ENCODE measurements around the gene SMURF2. TPM values are rescaled to one million over a fixed set of nuclear protein-coding genes. Genes with fewer than 3 reads are reported as not detected.

SMURF2 gene
- polyA plus RNA-seq, 1 donor from 2014 or later: 55.2 TPM

DNA sequence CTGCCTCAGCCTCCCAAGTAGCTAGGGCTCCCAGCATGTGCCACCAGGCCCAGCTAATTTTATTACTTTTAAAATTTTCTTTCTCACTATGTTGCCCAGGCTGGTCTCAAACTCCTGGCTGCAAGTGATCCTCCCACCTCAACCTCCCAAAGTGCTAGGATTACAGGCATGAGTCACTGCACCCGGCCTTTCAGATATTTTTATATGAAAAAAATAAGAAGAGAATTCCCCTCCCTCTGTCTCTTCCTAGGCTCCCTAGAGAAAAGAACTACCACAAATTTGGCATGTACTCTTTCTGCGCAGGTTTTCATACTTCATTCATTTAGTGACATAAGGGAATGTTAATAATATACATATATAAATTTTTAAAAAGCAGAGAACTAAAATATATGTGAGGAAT, 21.7 kb upstream of the SMURF2 start:
- Histone ChIP-seq H2AFZ (ENCODE audit: low read depth, low read length) (no peak overlapping the region), H3K9me3 (ENCODE audit: low read length) (no peaks in the 10 kb centered on the region), H3K36me3 (ENCODE audit: insufficient read depth, low read length) (no peaks in the 10 kb centered on the region), H3K4me2 (ENCODE audit: low read length) (no peak overlapping the region), H3K9ac (ENCODE audit: low read length) (no peak overlapping the region), H3K79me2 (replicated peaks; ENCODE audit: insufficient read depth, low read length) (no peaks in the 10 kb centered on the region), H3K27ac (ENCODE audit: low read length) (no peak overlapping the region), H3K4me3 (ENCODE audit: low read length) (no peak overlapping the region), H3K27me3 (ENCODE audit: insufficient read depth, low read depth, low read length) (no peaks in the 10 kb centered on the region), H3F3A (ENCODE audit: insufficient read depth, low read length, poor library complexity, severe bottlenecking) (no peaks in the 10 kb centered on the region), H3K9me2 (ENCODE audit: insufficient read depth, low read length) (no peaks in the 10 kb centered on the region), H4K20me1 (ENCODE audit: insufficient read depth) (no peaks in the 10 kb centered on the region)
- no peak for TF ChIP-seq EP300 (conservative IDR thresholded peaks at IDR 0.05; ENCODE audit: poor library complexity, severe bottlenecking)
- TF ChIP-seq EZH2 (IDR thresholded peaks at IDR 0.05; ENCODE audit: borderline replicate concordance, insufficient read depth, low read length, poor library complexity, severe bottlenecking): no peak
- no peak for TF ChIP-seq RAD21 (conservative IDR thresholded peaks at IDR 0.05)
- TF ChIP-seq MXI1 (conservative IDR thresholded peaks at IDR 0.05; ENCODE audit: poor library complexity, severe bottlenecking): no peak

DNA sequence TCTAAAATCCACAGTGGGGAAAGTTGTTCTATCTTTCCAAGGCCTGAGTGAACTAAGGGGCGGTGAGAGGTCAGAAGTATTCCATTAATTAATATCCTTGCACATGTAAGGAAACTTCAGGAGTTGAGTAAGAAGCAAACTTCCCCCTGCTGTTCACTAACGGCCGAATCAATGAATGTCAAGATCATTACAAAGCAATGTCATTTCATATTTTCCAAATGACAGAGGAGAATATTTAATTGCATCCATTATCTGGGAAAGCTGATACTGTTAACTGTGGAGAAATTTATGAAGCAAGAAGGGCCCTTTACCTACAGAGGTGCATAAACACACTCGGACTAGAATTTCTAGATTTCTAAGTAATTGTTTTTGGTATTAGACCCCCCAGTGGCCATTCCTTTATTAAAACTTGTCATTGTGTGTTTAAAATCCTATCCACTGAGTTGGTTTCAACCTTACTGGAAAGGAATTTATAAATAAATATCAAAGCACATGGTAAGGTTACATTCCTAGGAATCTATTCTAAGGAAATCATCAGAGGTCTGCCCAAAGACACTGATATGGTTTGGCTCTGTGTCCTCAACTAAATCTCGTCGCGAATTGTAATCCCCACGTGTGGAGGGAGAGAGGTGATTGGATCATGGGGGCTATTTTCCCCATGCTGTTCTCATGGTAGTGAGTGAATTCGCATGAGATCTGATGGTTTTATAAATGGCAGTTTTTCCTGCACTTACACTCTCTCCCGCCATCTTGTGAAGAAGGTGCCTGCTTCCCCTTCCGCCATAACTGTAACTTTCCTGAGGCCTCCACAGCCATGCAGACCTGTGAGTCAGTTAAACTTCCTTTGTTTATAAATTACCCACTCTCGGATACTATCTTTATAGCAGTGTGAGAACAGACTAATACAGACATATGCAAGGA, 20.4 kb upstream of the SMURF2 start:
- Histone ChIP-seq H4K20me1 (ENCODE audit: insufficient read depth) (no peaks in the 10 kb centered on the region), H3F3A (ENCODE audit: insufficient read depth, low read length, poor library complexity, severe bottlenecking) (no peaks in the 10 kb centered on the region), H3K9me3 (ENCODE audit: low read length) (no peaks in the 10 kb centered on the region), H3K4me2 (ENCODE audit: low read length) (no peak overlapping the region), H3K9me2 (ENCODE audit: insufficient read depth, low read length) (no peaks in the 10 kb centered on the region), H3K9ac (ENCODE audit: low read length) (no peak overlapping the region), H3K4me3 (ENCODE audit: low read length) (no peak overlapping the region), H3K79me2 (replicated peaks; ENCODE audit: insufficient read depth, low read length) (no peaks in the 10 kb centered on the region), H3K27me3 (ENCODE audit: insufficient read depth, low read depth, low read length) (no peaks in the 10 kb centered on the region), H3K27ac (ENCODE audit: low read length) (no peak overlapping the region), H2AFZ (ENCODE audit: low read depth, low read length) (no peak overlapping the region), H3K36me3 (ENCODE audit: insufficient read depth, low read length) (no peaks in the 10 kb centered on the region)
- TF ChIP-seq EP300 (conservative IDR thresholded peaks at IDR 0.05; ENCODE audit: poor library complexity, severe bottlenecking) (no peak), EZH2 (IDR thresholded peaks at IDR 0.05; ENCODE audit: borderline replicate concordance, insufficient read depth, low read length, poor library complexity, severe bottlenecking) (no peak), SMC3 (conservative IDR thresholded peaks at IDR 0.05; ENCODE audit: poor library complexity) (no peak), TAF1 (IDR thresholded peaks at IDR 0.05; ENCODE audit: low read depth) (no peak), POLR2AphosphoS5 (IDR thresholded peaks at IDR 0.05) (no peak), RAD21 (conservative IDR thresholded peaks at IDR 0.05) (no peak), MXI1 (conservative IDR thresholded peaks at IDR 0.05; ENCODE audit: poor library complexity, severe bottlenecking) (no peak)
- TF ChIP-seq, protein P1, sequence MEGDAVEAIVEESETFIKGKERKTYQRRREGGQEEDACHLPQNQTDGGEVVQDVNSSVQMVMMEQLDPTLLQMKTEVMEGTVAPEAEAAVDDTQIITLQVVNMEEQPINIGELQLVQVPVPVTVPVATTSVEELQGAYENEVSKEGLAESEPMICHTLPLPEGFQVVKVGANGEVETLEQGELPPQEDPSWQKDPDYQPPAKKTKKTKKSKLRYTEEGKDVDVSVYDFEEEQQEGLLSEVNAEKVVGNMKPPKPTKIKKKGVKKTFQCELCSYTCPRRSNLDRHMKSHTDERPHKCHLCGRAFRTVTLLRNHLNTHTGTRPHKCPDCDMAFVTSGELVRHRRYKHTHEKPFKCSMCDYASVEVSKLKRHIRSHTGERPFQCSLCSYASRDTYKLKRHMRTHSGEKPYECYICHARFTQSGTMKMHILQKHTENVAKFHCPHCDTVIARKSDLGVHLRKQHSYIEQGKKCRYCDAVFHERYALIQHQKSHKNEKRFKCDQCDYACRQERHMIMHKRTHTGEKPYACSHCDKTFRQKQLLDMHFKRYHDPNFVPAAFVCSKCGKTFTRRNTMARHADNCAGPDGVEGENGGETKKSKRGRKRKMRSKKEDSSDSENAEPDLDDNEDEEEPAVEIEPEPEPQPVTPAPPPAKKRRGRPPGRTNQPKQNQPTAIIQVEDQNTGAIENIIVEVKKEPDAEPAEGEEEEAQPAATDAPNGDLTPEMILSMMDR (IDR thresholded peaks at IDR 0.05; ENCODE audit: poor library complexity, severe bottlenecking): no peak
- TF ChIP-seq, protein P2, sequence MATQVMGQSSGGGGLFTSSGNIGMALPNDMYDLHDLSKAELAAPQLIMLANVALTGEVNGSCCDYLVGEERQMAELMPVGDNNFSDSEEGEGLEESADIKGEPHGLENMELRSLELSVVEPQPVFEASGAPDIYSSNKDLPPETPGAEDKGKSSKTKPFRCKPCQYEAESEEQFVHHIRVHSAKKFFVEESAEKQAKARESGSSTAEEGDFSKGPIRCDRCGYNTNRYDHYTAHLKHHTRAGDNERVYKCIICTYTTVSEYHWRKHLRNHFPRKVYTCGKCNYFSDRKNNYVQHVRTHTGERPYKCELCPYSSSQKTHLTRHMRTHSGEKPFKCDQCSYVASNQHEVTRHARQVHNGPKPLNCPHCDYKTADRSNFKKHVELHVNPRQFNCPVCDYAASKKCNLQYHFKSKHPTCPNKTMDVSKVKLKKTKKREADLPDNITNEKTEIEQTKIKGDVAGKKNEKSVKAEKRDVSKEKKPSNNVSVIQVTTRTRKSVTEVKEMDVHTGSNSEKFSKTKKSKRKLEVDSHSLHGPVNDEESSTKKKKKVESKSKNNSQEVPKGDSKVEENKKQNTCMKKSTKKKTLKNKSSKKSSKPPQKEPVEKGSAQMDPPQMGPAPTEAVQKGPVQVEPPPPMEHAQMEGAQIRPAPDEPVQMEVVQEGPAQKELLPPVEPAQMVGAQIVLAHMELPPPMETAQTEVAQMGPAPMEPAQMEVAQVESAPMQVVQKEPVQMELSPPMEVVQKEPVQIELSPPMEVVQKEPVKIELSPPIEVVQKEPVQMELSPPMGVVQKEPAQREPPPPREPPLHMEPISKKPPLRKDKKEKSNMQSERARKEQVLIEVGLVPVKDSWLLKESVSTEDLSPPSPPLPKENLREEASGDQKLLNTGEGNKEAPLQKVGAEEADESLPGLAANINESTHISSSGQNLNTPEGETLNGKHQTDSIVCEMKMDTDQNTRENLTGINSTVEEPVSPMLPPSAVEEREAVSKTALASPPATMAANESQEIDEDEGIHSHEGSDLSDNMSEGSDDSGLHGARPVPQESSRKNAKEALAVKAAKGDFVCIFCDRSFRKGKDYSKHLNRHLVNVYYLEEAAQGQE (IDR thresholded peaks at IDR 0.05; ENCODE audit: borderline replicate concordance): no peak

All from neural cell (in vitro differentiated cells).